GDM1 (cell line): ENCODE measurements around the gene C1orf21.

ENCODE experiments used
- DNase-seq: peaks from one replicate; lab custom pipeline; 2025; lab: John Stamatoyannopoulos, UW

The C1orf21 gene

GRCh38 chr1:184660462-184661191 is 273.8 kb downstream of the C1orf21 start:
- no peak for DNase-seq

- no peak for DNase-seq
These were observed 275.0 kb downstream of the C1orf21 start for GRCh38 chr1:184661801-184662200.

- DNase-seq: peak; percentile 51
These were observed 277.3 kb downstream of the C1orf21 start for GRCh38 chr1:184664042-184664660.

- DNase-seq: no peak
These were observed 277.8 kb downstream of the C1orf21 start for GRCh38 chr1:184664661-184665060.

- no peak for DNase-seq
These were observed 278.5 kb downstream of the C1orf21 start for GRCh38 chr1:184665360-184665759.

GRCh38 chr1:184669391-184669790 is 282.6 kb downstream of the C1orf21 start:
- DNase-seq: no peak

- DNase-seq: no peak
These were observed 285.3 kb downstream of the C1orf21 start for GRCh38 chr1:184672013-184672726.

GRCh38 chr1:184673305-184673704 is 286.5 kb downstream of the C1orf21 start:
- DNase-seq: no peak

- no peak for DNase-seq
These were observed 290.5 kb downstream of the C1orf21 start for GRCh38 chr1:184677344-184677743.
